Measurements from ENCODE around the gene KRTAP5-6. TPM values are rescaled to one million over a fixed set of nuclear protein-coding genes. Genes with fewer than 3 reads are reported as not detected.

KRTAP5-6 gene
- total RNA-seq, 1 experiment from 2014 or later, result not detected

DNA sequence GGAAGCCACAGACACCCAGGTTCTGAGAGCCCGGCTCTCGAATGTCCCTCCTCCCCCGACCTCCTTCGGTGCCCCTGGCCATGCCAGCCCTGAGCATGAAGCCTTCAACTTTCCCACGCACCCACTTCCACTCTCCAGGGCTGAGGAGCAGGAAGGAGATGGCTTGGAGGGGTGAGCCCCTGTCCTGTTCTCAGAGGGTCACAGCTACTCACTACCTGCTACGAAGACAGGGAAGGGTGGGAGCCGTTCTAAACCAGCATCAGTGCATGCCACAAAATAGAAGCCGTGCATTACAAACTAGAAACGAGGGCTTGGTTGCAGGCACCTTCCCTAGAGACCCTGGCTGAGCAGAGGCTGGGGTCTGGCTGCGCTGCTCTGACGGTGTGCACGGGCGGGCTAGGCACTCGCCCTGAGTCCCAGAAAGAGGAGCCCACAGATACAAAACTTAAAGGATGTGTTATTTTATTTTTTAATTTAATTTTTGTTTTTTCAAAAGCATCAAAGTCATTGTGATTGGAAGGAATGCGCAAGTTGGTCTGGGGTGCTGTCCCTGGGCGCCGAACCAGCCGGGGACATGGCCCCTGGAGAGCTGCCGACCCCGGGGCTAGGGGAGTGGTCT, 4.2 kb upstream of the KRTAP5-6 start:
- DNase-seq (no peak), ATAC-seq (no peak)
- POLR2A ChIA-PET (ENCODE audit: unreplicated experiment), result no interaction called here
- CTCF ChIA-PET, result interaction anchor here (1.5 to 1.6 kb wide), 3 partner anchors 190 to 464 kb away, joined by 5 to 12 read pairs (median 11); no protein-coding TSS in a partner anchor
- no peak for TF ChIP-seq CTCF (conservative IDR thresholded peaks at IDR 0.05; ENCODE audit: low read depth, low read length)
- no peak for TF ChIP-seq EZH2 (IDR thresholded peaks at IDR 0.05; ENCODE audit: low read length, unreplicated experiment)
- TF ChIP-seq EZH2phosphoT487 (IDR thresholded peaks at IDR 0.05; ENCODE audit: borderline replicate concordance, low read length), result no peak
- peaks cover 7% of the 10 kb centered on the region; the same call in 1 of the 2 replicates for H3K4me1 ChIP-seq (ENCODE audit: insufficient read depth, low read length)
- intact Hi-C loops (cut with micrococcal nuclease), result loop anchor here (1.0 to 5.0 kb wide), 2 partner anchors 41 to 459 kb away; no protein-coding TSS in a partner anchor
- H3F3A ChIP-seq (ENCODE audit: low read length, unreplicated experiment), result no peaks in the 10 kb centered on the region
- H3K9ac ChIP-seq (ENCODE audit: low read length), result no peak overlapping the region
- H4K20me1 ChIP-seq (ENCODE audit: low read length), result no peaks in the 10 kb centered on the region
- no TSS peak for BruUV-seq (replicated peaks)
- H3K4me2 ChIP-seq (ENCODE audit: low read length), result peak overlapping the region; percentile 89
- no peaks in the 10 kb centered on the region for H3K9me3 ChIP-seq (ENCODE audit: low read length)
- peak overlapping the region; percentile 98 for H2AFZ ChIP-seq (ENCODE audit: low read length)
- no peaks in the 10 kb centered on the region for H3K36me3 ChIP-seq (ENCODE audit: low read depth, low read length)
- H3K9me2 ChIP-seq (replicated peaks; ENCODE audit: low read length), result no peaks in the 10 kb centered on the region
- H3K27me3 ChIP-seq (ENCODE audit: low read length), result no peaks in the 10 kb centered on the region
- H3K27ac ChIP-seq (ENCODE audit: low read length), result no peak overlapping the region
- H3K79me2 ChIP-seq (ENCODE audit: low read length), result no peaks in the 10 kb centered on the region
- peak overlapping the region; percentile 63; the same call in 1 of the 2 replicates for H3K4me3 ChIP-seq (ENCODE audit: low read length)

- DNase-seq (peak; percentile 81), ATAC-seq (peak; percentile 78)
- Histone ChIP-seq H2AFZ (ENCODE audit: low read length) (peak overlapping the region; percentile 98), H3K4me2 (ENCODE audit: low read length) (peak overlapping the region; percentile 89), H3K9me2 (replicated peaks; ENCODE audit: low read length) (no peaks in the 10 kb centered on the region), H4K20me1 (ENCODE audit: low read length) (no peaks in the 10 kb centered on the region), H3K4me1 (ENCODE audit: insufficient read depth, low read length) (peaks cover 7% of the 10 kb centered on the region; the same call in 1 of the 2 replicates), H3F3A (ENCODE audit: low read length, unreplicated experiment) (no peaks in the 10 kb centered on the region), H3K27ac (ENCODE audit: low read length) (peak overlapping the region; percentile 31), H3K27me3 (ENCODE audit: low read length) (no peaks in the 10 kb centered on the region), H3K9ac (ENCODE audit: low read length) (peak overlapping the region; percentile 69), H3K79me2 (ENCODE audit: low read length) (no peaks in the 10 kb centered on the region), H3K4me3 (ENCODE audit: low read length) (peak overlapping the region; percentile 63), H3K9me3 (ENCODE audit: low read length) (no peaks in the 10 kb centered on the region), H3K36me3 (ENCODE audit: low read depth, low read length) (no peaks in the 10 kb centered on the region)
- BruUV-seq (replicated peaks), result TSS peak; percentile 89
- intact Hi-C loops (cut with micrococcal nuclease), result loop anchor here (1.0 to 5.0 kb wide), 3 partner anchors 41 to 459 kb away; no protein-coding TSS in a partner anchor
- TF ChIP-seq CTCF (conservative IDR thresholded peaks at IDR 0.05; ENCODE audit: low read depth, low read length) (peak; percentile 89), EZH2 (IDR thresholded peaks at IDR 0.05; ENCODE audit: low read length, unreplicated experiment) (no peak)
- CTCF ChIA-PET, result interaction anchor here (0.6 to 1.6 kb wide), 12 partner anchors 10 to 463 kb away, joined by 3 to 96 read pairs (median 4); partner anchors contain the start of gene SYT8
- POLR2A ChIA-PET (ENCODE audit: unreplicated experiment), result no interaction called here
These were observed 3.5 kb upstream of the KRTAP5-6 start for GRCh38 chr11:1693327-1694063.

Data from PC-3 (cell line).